Fibroblast of pulmonary artery (primary cell): ENCODE data around the gene ITPR2.

Experiments
- DNase-seq: peaks from one replicate; pipeline ENCODE4 v3.0.0-alpha.2; 2010; ENCODE audit warnings: low read depth
- H3K4me3 ChIP-seq: replicated peaks from 2 replicates; pipeline ENCODE4 v1.5.1; 2011; ENCODE audit warnings: low read depth, mild to moderate bottlenecking, control low read depth, low read length, moderate library complexity
- CTCF ChIP-seq: IDR thresholded peaks from 2 replicates; pipeline ENCODE4 v1.5.1; 2011; ENCODE audit warnings: mild to moderate bottlenecking, control low read depth, low read length, inconsistent platforms; ENCODE audit errors: missing control alignments

Gene ITPR2

GRCh38 chr12:26426652-26427051 is 406.3 kb downstream of the ITPR2 start:
- no peak for DNase-seq
- no peak for TF ChIP-seq CTCF
- no peak overlapping the region for H3K4me3 ChIP-seq

- no peak for TF ChIP-seq CTCF
- DNase-seq, result peak; percentile 49
- H3K4me3 ChIP-seq, result no peak overlapping the region
These were observed 407.3 kb downstream of the ITPR2 start for GRCh38 chr12:26425587-26426260.

- no peak for DNase-seq
- H3K4me3 ChIP-seq, result no peak overlapping the region
- TF ChIP-seq CTCF, result no peak
These were observed 410.1 kb downstream of the ITPR2 start for GRCh38 chr12:26422839-26423398.

GRCh38 chr12:26416550-26416949 is 416.4 kb downstream of the ITPR2 start:
- no peak for TF ChIP-seq CTCF
- no peak for DNase-seq
- H3K4me3 ChIP-seq, result no peak overlapping the region

- no peak for TF ChIP-seq CTCF
- no peak for DNase-seq
- H3K4me3 ChIP-seq, result no peak overlapping the region
These were observed 422.3 kb downstream of the ITPR2 start for GRCh38 chr12:26410689-26411088.

- H3K4me3 ChIP-seq, result no peak overlapping the region
- no peak for TF ChIP-seq CTCF
- DNase-seq, result no peak
These were observed 426.2 kb downstream of the ITPR2 start for GRCh38 chr12:26406813-26407212.

GRCh38 chr12:26406391-26406790 is 426.6 kb downstream of the ITPR2 start:
- H3K4me3 ChIP-seq, result no peak overlapping the region
- DNase-seq, result no peak
- no peak for TF ChIP-seq CTCF
